GM19468 (cell line): ENCODE results near the gene LBX1.
"Not testable (repeated sequence)": the region's sequence is repeated elsewhere in the genome, so short reads cannot be mapped to it uniquely, and the experiment has no call there.

ENCODE experiments used
- ATAC-seq: cut with Tn5 transposase; IDR thresholded peaks from one replicate; pipeline ENCODE4 v1.9.1; 2021; ENCODE audit warnings: mild to moderate bottlenecking, moderate library complexity, moderate number of reproducible peaks; ENCODE audit not compliant: unreplicated experiment; ENCODE audit errors: extremely low read depth

The LBX1 gene

DNA sequence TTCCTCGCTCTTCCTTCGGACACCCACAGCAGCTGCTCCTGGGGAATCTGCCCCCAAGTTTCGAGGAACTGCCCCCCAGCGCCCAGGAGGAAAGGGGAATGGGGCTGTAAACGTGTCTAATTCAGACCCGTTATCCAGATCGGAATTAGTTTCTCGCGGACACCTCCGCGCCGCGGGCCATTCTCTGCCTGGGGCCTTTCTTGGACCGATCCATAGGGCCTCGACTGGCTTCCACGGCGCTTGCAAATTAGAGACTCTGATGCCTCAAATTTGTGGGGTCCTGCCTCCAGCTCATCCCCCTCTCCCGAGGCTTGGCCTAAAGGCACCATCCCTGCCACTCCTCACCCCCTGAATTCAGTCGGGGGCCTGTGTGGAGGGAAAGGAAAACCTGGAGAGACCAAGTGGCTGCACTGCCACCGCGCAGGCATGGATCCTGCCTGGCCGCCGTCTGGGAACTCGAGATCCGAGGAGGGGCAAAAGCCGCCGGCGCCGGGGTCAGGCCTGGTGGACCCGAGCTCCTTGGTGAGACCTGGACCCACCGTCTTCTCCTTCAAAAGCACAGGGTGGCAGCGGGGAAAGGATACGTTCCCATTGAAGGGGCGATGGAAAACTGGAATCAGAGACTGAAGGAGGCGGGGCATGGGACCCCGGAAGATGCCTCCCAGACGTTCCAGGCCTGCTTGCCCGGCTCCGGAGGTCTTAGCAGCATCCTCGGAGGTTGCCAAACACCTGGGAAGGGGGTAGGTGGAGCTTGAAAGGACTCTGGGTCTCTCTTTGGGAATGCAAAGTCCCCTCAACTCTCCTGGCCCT, 13.7 kb downstream of the LBX1 start:
- ATAC-seq = no peak

DNA sequence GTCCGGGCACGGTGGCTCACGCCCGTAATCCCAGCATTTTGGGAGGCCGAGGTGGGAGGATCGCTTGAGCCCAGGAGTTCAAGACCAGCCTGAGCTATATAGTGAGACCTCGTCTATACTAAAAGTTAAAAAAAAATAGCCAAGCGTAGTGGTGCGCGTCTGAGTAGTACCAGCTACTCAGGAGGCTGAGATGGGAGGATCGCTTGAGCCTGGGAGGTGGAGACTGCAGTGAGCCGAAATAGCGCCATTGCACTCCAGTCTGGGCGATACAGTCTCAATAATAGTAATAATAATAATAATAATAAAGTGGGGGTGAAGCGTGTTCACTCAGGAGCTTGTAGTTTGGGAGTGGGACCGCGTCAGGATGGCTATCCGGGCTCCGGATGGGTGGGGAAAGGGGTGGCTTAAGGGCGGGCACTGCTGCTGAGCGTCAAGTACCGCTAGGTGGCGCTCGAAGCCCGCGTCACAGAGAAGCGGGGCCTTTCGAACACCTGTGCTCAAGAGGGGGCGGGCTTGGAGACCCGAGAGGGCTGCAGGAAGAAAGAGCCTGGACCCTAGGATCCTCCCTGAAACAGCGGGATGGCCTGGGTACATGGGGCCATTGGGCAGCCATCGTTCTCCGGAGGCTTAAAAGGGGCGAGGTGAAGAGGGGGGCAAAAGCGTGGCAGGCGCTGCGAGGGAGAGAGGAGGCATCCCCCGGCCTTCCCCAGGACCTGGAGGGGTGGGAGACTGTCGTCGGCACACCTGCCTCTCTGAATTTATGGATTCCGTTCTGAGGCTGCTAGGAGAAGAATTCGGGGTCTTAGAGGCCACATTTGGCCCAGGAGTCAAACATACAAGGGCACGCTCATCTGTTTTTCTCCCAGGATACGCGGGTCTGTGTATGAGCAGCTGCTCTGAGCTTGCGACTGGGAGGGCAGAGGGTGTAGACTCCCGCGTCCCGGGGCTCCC, 14.5 kb downstream of the LBX1 start:
- ATAC-seq = no peak

DNA sequence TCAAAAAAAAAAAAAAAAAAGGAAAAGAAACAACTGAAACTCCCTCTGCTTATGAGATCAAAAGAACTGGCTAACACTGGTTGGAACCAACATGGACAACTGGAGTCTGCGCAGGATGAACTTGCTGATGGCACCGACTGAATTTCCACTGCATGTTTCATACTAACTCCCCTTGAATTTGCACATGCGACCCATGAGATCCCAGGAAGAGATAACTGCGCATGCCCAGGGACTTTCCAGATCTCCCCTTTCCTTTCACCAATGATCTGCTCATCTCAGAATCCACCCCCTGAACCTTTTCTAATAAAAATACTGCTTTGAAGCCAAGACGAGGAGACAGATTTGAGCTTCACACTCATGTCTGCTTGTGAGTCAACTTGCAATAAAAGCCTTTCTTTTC, 20.7 kb downstream of the LBX1 start:
- no peak for ATAC-seq

DNA sequence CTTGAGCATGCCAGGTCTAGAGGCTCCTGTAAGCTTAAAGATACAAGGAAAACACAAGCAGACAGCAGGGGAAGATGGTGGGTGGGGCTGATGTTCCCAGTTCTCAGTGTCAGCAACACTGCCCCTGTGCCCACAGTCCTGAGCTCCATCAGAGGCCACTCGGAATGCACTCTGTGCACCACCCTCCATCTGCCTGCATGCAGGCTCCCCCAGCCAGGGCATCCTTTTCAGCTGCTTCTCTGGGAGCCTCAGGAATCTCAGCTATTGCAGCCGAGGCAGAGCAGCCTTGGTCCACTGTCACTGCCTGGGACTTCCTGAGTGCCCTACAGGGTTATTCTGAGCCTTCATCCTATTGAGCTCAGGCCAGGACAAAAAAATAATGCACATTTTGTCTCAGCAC, 22.2 kb downstream of the LBX1 start:
- no peak for ATAC-seq

DNA sequence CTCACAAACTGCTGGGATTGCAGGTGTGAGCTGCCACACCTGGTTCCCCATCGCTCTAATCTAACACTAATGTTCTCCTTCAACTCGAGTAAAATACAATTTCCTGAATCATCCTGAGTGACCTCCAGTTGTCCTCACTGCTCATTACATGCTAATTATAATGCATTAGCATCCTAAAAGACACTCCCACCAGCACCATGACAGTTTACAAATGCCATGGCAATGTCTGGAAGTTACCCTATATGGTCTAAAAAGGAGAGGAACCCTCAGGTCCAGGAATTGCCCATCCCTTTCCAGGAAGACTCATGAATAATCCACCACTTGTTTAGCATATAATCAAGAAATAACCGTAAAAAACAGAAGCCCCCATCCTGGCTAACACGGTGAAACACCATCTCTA, 26.6 kb downstream of the LBX1 start:
- not testable (repeated sequence) for ATAC-seq

DNA sequence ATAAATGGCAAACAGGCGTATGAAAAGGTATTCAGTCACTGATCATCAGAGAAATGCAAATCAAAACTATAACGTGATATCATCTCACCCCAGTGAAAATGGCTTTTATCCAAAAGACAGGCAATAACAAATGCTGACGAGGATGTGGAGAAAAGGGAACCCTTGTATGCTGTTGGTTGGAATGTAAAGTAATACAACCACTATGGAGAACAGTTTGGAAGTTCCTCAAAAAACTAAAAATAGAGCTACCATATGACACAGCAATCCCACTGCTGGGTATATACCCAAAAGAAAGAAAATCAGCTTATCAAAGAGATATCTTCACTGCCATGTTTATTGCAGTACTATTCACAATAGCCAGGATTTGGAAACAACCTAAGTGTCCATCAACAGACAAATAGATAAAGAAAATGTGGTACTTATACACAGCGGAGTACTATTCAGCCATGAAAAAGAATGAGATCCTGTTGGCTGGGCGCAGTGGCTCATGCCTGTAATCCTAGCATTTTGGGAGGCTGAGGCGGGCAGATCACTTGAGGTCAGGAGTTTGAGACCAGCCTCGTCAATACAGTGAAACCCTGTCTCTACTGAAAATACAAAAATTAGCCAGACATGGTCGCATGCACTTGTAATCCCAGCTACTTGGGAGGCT, 30.8 kb downstream of the LBX1 start:
- not testable (repeated sequence) for ATAC-seq

DNA sequence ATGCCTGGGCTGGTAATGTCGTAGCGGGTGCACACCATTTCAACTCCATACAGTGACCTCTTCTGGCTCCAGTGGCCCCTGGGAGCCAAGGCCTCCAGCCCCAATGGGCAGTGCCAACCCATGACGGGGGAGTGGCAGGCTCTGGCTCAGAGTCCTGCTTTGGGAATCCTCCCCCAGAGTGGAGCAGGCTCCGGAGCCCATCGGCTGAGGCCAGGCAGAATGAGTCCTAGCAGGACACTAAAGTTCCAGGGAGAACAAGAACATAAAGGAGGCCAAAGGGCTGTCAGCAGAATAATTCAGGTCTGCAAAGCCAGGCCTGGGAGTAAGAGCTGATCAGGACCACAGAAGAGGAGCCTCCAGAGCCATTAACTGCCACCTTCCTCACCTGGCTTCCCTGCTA, 33.3 kb downstream of the LBX1 start:
- no peak for ATAC-seq

DNA sequence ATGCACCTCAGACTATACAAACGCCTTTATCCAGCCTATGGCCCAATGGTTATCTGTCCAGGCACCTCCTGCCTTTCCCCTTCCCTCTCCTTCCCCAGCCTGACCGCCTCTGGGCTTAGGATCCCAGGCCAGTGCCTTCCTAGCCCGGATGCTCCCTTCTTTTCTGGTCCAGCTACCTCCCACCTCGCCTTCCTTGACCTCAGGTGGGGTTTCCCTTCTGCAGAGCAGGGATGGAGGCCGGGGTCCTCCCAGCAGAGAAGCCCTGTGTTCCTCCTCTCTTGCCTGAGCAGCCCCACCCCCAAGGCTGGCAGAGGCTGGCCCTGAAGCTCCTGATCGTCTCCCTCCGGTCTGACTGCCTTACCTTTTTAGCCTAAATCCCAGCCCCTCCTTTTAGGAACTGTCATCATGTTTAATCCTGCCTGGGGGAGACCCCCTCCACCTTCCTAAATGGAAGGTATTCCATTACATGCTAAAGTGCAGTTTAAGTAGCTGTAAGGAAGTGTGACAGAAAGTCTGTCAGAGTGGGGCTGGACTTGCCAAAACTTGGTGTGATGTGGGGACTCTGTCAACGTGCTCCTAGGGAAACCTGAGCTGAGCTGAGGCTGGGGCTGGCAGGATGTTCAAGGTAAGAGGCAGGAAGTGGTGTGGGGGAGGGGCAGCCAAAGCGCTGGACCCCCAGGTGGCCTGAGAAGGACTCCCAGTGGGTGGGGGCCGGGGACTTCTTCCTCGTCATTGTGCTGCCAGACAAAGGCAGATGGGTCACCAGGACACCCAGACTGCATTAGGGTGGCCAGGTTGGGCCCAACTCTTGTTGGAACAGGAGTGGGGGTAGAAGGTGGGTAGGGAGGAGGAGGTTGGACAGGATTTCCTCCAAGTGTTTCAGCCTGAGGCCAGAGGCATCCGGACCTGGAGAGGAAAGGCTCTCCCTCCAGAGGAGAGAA, 39.5 kb downstream of the LBX1 start:
- ATAC-seq = no peak

DNA sequence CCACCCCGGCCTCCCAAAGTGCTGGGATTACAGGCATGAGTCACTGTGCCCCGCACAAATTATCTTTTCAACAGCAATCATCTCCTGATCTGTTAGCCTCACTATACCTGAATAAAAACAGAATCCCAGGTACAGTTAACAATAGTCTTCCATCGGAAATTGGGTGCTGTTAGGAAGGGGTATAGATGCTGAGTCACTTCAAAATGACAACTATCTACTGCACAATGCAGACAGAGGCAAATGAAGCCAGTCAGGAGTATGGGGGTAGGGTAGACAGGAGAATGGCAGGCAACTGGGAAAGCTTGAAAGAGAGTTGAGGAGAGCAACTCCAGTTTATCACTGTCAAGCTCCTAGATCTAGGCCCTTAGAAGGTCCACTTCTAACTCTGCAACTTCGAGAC, 40.3 kb downstream of the LBX1 start:
- ATAC-seq = no peak

DNA sequence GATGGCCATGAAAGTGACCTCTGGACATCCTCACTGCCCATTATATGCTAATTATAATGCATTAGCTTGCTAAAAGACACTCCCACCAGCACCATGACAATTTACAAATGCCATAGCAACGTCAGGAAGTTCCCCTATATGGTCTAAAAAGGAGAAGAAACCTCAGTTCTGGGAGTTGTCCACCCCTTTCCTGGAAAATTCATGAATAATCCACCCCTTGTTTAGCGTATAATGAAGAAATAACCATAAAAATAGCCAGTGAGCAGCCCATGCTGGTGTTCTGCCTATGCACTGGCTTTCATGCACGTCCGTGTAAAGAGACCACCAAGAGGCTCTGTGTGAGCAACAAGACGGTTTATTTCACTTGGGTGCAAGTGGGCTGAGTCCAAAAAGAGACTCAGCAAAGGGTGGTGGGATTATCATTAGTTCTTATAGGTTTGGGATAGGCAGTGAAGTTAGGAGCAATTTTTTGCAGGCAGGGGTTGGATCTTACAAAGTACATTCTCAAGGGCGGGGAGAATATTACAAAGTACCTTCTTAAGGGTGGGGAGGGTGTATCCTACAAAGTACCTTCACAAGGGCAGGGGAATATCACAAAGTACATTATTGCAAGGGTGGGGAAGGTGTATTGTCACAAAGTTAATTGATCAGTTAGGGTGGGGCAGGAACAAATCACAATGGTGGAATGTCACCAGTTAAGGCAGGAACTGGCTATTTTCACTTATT, 45.6 kb downstream of the LBX1 start:
- ATAC-seq = no peak

DNA sequence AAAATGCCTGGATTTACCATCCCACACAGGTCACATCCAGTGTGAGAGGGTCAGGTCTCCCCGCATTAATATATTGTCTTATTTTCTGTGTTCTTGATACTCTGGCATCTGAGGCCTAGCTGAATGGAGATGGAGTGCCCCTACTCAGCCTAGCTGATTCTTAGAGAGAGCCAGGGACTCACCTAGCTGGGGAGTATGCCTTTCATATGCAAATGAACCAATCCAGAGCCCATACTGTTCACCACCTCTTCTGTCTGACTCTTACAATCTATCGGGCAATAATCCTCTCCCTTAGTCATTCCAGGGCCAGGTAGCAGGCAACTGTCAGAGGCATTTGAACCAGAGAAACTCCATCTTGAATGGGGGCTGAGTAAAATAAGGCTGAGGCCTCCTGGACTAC, 46.3 kb downstream of the LBX1 start:
- ATAC-seq = no peak
